HCT116 (cell line): ENCODE data around the gene DYNLRB1. TPM values are rescaled to one million over a fixed set of nuclear protein-coding genes. Genes with fewer than 3 reads are reported as not detected.

ENCODE experiments used
- ATAC-seq: fragments of 200-7000 bp; cut with Tn5 transposase; 2 replicates; pipeline ENCODE4 v1.9.1; 2020; ENCODE audit warnings: mild to moderate bottlenecking, moderate library complexity
- BruUV-seq: library from RNA; stranded (reverse); fragments of 400-500 nt; replicated peaks from 2 replicates; lab custom pipeline; 2021; lab: Mats Ljungman, UMichigan
- CTCF ChIA-PET: fragments of 300-600 bp; sonication (Branson Sonifier 250); formaldehyde crosslinking; loops from one replicate; lab custom pipeline; 2021; ENCODE audit warnings: antibody characterized with exemption; lab: Charles Lee
- POLR2A ChIA-PET: fragments of 300-600, 350-600 bp; sonication (Branson Sonifier 250); formaldehyde crosslinking; loops from one replicate; lab custom pipeline; 2021; ENCODE audit warnings: antibody characterized with exemption; lab: Charles Lee
- RAD21 ChIA-PET, 2 experiments: fragments of 300-600 bp; sonication (Branson Sonifier 250); formaldehyde crosslinking; loops; one replicate each; lab custom pipeline; 2023; ENCODE audit warnings: low total read pairs in 2 of 2; ENCODE audit not compliant: uncharacterized antibody in 2 of 2, unreplicated experiment in 2 of 2, low non-redundant PET in 1 of 2; lab: Charles Lee
- DNase-seq: peaks from one replicate; pipeline ENCODE4 v3.0.0-alpha.2; 2010; ENCODE audit warnings: low read depth, low spot score
- H2AFZ ChIP-seq: fragments of 200-600 bp; shearing (Covaris generic), sonication (generic); 2 replicates; pipeline ENCODE4 v1.6.1; 2017; ENCODE audit warnings: low read depth, mixed run types, mixed read lengths, antibody characterized with exemption, low read length; ENCODE audit not compliant: poor library complexity, severe bottlenecking
- H3K27ac ChIP-seq: 2 replicates; pipeline ENCODE4 v1.5.1; 2012; ENCODE audit warnings: low read depth, low read length
- H3K27me3 ChIP-seq: fragments of 200-600 bp; sonication (generic); 2 replicates; pipeline ENCODE4 v1.6.1; 2016; ENCODE audit warnings: mixed run types, low read length, mixed read lengths; ENCODE audit not compliant: insufficient read depth
- H3K36me3 ChIP-seq, 2 experiments: fragments of 200-500 bp in 1 of 2; fragments of 200-600 bp in 1 of 2; sonication (Bioruptor generic) in 1 of 2; sonication (generic) in 1 of 2; 2 replicates each; pipeline versions ENCODE4 v1.5.1 to v1.6.1; 2014 to 2016; ENCODE audit warnings: low read length in 2 of 2, inconsistent platforms in 1 of 2, mixed read lengths in 1 of 2, mixed run types in 1 of 2; ENCODE audit not compliant: insufficient read depth in 2 of 2, control insufficient read depth in 1 of 2
- H3K4me1 ChIP-seq, 2 experiments: fragments of 200-600 bp in 1 of 2; sonication (generic) in 1 of 2; 2 replicates each; pipeline versions ENCODE4 v1.5.1 to v1.6.1; 2012 to 2017; ENCODE audit warnings: low read length in 2 of 2, inconsistent platforms in 1 of 2, mild to moderate bottlenecking in 1 of 2, mixed read lengths in 1 of 2, mixed run types in 1 of 2, moderate library complexity in 1 of 2; ENCODE audit not compliant: insufficient read depth in 2 of 2, control insufficient read depth in 1 of 2
- H3K4me2 ChIP-seq: fragments of 200-600 bp; sonication (generic); 2 replicates; pipeline ENCODE4 v1.6.1; 2017; ENCODE audit warnings: mixed run types, low read length, mixed read lengths
- H3K4me3 ChIP-seq, 2 experiments: fragments of 200-600 bp in 1 of 2; sonication (generic) in 1 of 2; replicated peaks in 1 of 2; 2 replicates each; pipeline ENCODE4 v1.5.1; 2011 to 2016; ENCODE audit warnings: low read length in 2 of 2, control low read depth in 1 of 2, low read depth in 1 of 2, mild to moderate bottlenecking in 1 of 2, mixed read lengths in 1 of 2, mixed run types in 1 of 2
- H3K79me2 ChIP-seq: fragments of 200-600 bp; sonication (generic); 2 replicates; pipeline ENCODE4 v1.6.1; 2017; ENCODE audit warnings: mild to moderate bottlenecking, mixed run types, low read length, moderate library complexity, mixed read lengths; ENCODE audit not compliant: insufficient read depth
- H3K9ac ChIP-seq: fragments of 200-600 bp; sonication (generic); 2 replicates; pipeline ENCODE4 v1.6.1; 2016; ENCODE audit warnings: low read length, mixed read lengths
- H3K9me2 ChIP-seq: fragments of 200-600 bp; sonication (generic), shearing (Covaris generic); 2 replicates; pipeline ENCODE4 v1.6.1; 2017; ENCODE audit warnings: mixed run types, mild to moderate bottlenecking, moderate library complexity; ENCODE audit not compliant: insufficient read depth
- H3K9me3 ChIP-seq, 2 experiments: fragments of 200-500 bp in 1 of 2; fragments of 200-600 bp in 1 of 2; sonication (Bioruptor generic) in 1 of 2; sonication (generic) in 1 of 2; 2 replicates each; pipeline ENCODE4 v1.6.1; 2014 to 2017; ENCODE audit warnings: low read length in 2 of 2, mixed read lengths in 2 of 2, inconsistent platforms in 1 of 2, low read depth in 1 of 2, mild to moderate bottlenecking in 1 of 2, mixed run types in 1 of 2, moderate library complexity in 1 of 2; ENCODE audit not compliant: control insufficient read depth in 1 of 2, insufficient read depth in 1 of 2
- H4K20me1 ChIP-seq: fragments of 200-600 bp; sonication (generic), shearing (Covaris generic); 2 replicates; pipeline ENCODE4 v1.6.1; 2017; ENCODE audit warnings: mixed run types, mild to moderate bottlenecking, moderate library complexity; ENCODE audit not compliant: insufficient read depth
- CBX3 ChIP-seq: IDR thresholded peaks from 2 replicates; pipeline ENCODE4 v1.6.1; 2012; ENCODE audit warnings: low read depth
- CEBPB ChIP-seq: IDR thresholded peaks from 2 replicates; pipeline ENCODE4 v1.6.1; 2012; ENCODE audit warnings: low read depth
- EGR1 ChIP-seq: IDR thresholded peaks from 2 replicates; pipeline ENCODE4 v1.6.1; 2012; ENCODE audit warnings: low read depth
- ELF1 ChIP-seq: IDR thresholded peaks from 2 replicates; pipeline ENCODE4 v1.6.1; 2012; ENCODE audit warnings: low read depth, borderline replicate concordance
- EZH2 ChIP-seq: fragments of 200-600 bp; sonication (generic); IDR thresholded peaks from 2 replicates; pipeline ENCODE4 v1.6.1; 2017; ENCODE audit warnings: antibody characterized with exemption, mixed run types
- JUND ChIP-seq: IDR thresholded peaks from 2 replicates; pipeline ENCODE4 v1.6.1; 2012
- MAX ChIP-seq: IDR thresholded peaks from 2 replicates; pipeline ENCODE4 v1.6.1; 2012
- POLR2AphosphoS5 ChIP-seq: IDR thresholded peaks from 2 replicates; pipeline ENCODE4 v1.6.1; 2011; ENCODE audit warnings: mild to moderate bottlenecking, low read depth, low read length, moderate library complexity
- RAD21 ChIP-seq: IDR thresholded peaks from 2 replicates; pipeline ENCODE4 v1.6.1; 2012; ENCODE audit warnings: low read depth, mild to moderate bottlenecking
- REST ChIP-seq: IDR thresholded peaks from 2 replicates; pipeline ENCODE4 v1.6.1; 2012; ENCODE audit warnings: low read depth
- SIN3A ChIP-seq: IDR thresholded peaks from 2 replicates; pipeline ENCODE4 v1.6.1; 2012; ENCODE audit warnings: low read depth
- SP1 ChIP-seq: IDR thresholded peaks from 2 replicates; pipeline ENCODE4 v1.6.1; 2012; ENCODE audit warnings: low read depth
- SRF ChIP-seq: IDR thresholded peaks from 2 replicates; pipeline ENCODE4 v1.6.1; 2012; ENCODE audit warnings: low read depth
- TCF7L2 ChIP-seq: IDR thresholded peaks from 2 replicates; pipeline ENCODE4 v1.7.0; 2011; ENCODE audit warnings: borderline replicate concordance, inconsistent platforms; ENCODE audit not compliant: insufficient read depth, insufficient read length; ENCODE audit errors: extremely low read depth
- YY1 ChIP-seq: IDR thresholded peaks from 2 replicates; pipeline ENCODE4 v1.6.1; 2011; ENCODE audit warnings: low read length, low read depth, moderate library complexity, mild to moderate bottlenecking; ENCODE audit not compliant: insufficient replicate concordance; ENCODE audit errors: extremely low read depth
- ZBTB33 ChIP-seq: IDR thresholded peaks from 2 replicates; pipeline ENCODE4 v1.6.1; 2011; ENCODE audit warnings: mild to moderate bottlenecking, low read length, moderate library complexity; ENCODE audit not compliant: insufficient replicate concordance; ENCODE audit errors: extremely low read depth
- ZFX ChIP-seq: fragments of 450-650 bp; IDR thresholded peaks from 2 replicates; pipeline ENCODE4 v1.6.1; 2017
- ZNF274 ChIP-seq: fragments of 200-500 bp; sonication (Bioruptor generic); IDR thresholded peaks from 2 replicates; pipeline ENCODE4 v1.6.1; 2014; ENCODE audit warnings: mild to moderate bottlenecking, low read depth, low read length, inconsistent platforms
- intact Hi-C: fragments of 100-400 bp; cut with micrococcal nuclease; formaldehyde crosslinking; loops from 2 replicates; pipeline ENCODE4 v1.10.0; 2022
- total RNA-seq: library from RNA; stranded (reverse); gene quantifications from one replicate; pipeline ENCODE4 v1.2.1, GENCODE V29; 2021; ENCODE audit not compliant: unreplicated experiment
- TF ChIP-seq, protein P1 (sequence below): IDR thresholded peaks from 2 replicates; pipeline ENCODE4 v1.6.1; 2012

Gene DYNLRB1
- total RNA-seq, 1 experiment from 2014 or later, result 106 TPM

DNA sequence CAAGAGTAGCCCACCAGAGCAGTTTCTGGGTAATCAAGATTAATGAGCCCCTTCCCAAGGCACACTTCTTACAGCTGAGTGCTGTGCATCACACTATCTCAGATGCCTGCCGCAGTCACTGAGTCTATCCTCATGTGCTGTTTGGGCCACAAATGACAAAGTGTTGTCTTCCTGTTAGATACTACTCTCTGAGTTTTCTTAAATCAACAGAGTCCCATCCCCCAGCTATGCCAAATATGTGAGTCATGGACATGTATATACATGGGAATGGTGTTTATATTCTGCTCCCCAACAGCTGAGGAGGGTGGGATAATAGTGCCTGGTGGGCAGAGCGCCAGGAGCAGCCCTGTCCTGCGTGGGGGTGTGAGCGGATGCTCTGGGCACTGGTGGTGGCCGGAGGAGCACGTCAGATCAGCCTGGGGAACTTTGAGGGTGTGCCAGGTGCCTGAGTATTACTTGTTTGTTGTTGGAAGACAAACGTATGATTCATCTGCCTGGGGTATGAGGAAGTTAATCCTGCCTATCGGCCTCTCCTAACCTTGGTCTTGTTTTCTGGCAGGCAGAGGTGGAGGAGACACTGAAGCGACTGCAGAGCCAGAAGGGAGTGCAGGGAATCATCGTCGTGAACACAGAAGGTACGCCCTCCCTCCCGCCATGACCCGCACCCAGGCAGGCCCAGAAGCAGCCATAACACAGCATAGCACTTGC, 9.6 kb downstream of the DYNLRB1 start:
- Histone ChIP-seq H3K4me2 (peak overlapping the region; percentile 73), H3K27me3 (no peaks in the 10 kb centered on the region), H3K9me2 (no peaks in the 10 kb centered on the region), H3K27ac (peak overlapping the region; percentile 78), H2AFZ (no peak overlapping the region), H3K9ac (peak overlapping the region; percentile 59), H4K20me1 (no peaks in the 10 kb centered on the region; the same call in 1 of the 2 replicates), H3K79me2 (peaks cover 67% of the 10 kb centered on the region), H3K4me1 (peaks cover 30 to 44% of the 10 kb centered on the region in 2 experiments), H3K36me3 (peaks cover 10 to 31% of the 10 kb centered on the region in 2 experiments), H3K9me3 (no peaks in the 10 kb centered on the region), H3K4me3 (peak overlapping the region; percentile 21 to 23)
- ChIA-PET RAD21 (interaction anchor here in 1 of 2 experiments (0.7 to 1.1 kb wide), 2 partner anchors 211 to 213 kb away, joined by 3 to 4 read pairs; no protein-coding TSS in a partner anchor), CTCF (interaction anchor here (0.9 to 6.0 kb wide), 3 partner anchors 10 to 213 kb away, joined by 3 to 127 read pairs (median 9); partner anchors contain the start of gene DYNLRB1), POLR2A (interaction anchor here (0.9 to 1.2 kb wide), 2 partner anchors 9 to 223 kb away, joined by 3 to 4 read pairs; partner anchors contain the start of genes AHCY and DYNLRB1)
- DNase-seq (peak; percentile 93), ATAC-seq (peak; percentile 88)
- no TSS peak for BruUV-seq
- intact Hi-C loops, result no loop called here
- TF ChIP-seq JUND (peak; percentile 96), RAD21 (peak; percentile 18; the same call in 1 of the 2 replicates), REST (no peak), EZH2 (no peak), SIN3A (peak; percentile 97), SRF (peak; percentile 69), ZNF274 (no peak), ZBTB33 (peak; percentile 58), CEBPB (peak; percentile 54; the same call in 1 of the 2 replicates), TCF7L2 (peak; percentile 90), ELF1 (peak; percentile 74; the same call in 1 of the 2 replicates), ZFX (no peak), CBX3 (peak; percentile 92; the same call in 1 of the 2 replicates), POLR2AphosphoS5 (peak; percentile 72), SP1 (peak; percentile 94), EGR1 (peak; percentile 76), YY1 (peak; percentile 31), MAX (peak; percentile 88)
- TF ChIP-seq, protein P1, sequence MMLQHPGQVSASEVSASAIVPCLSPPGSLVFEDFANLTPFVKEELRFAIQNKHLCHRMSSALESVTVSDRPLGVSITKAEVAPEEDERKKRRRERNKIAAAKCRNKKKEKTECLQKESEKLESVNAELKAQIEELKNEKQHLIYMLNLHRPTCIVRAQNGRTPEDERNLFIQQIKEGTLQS, result no peak
